Colonic mucosa (tissue), 4 donors: ENCODE measurements around the gene ROPN1B. TPM values are rescaled to one million over a fixed set of nuclear protein-coding genes. Genes with fewer than 3 reads are reported as not detected.
"Not testable (repeated sequence)": the region's sequence is repeated elsewhere in the genome, so short reads cannot be mapped to it uniquely, and the experiment has no call there.

Source experiments
- DNase-seq: peaks from one replicate; pipeline ENCODE4 v3.0.0-alpha.2; 2020
- H3K27ac ChIP-seq: fragments of 200-600 bp; one replicate; pipeline ENCODE4 v1.8.0; 2021
- H3K27me3 ChIP-seq: fragments of 200-600 bp; one replicate; pipeline ENCODE4 v1.8.0; 2021
- H3K36me3 ChIP-seq: fragments of 200-600 bp; one replicate; pipeline ENCODE4 v1.8.0; 2021
- H3K4me1 ChIP-seq: fragments of 200-600 bp; one replicate; pipeline ENCODE4 v1.8.0; 2021; ENCODE audit warnings: mild to moderate bottlenecking
- H3K4me3 ChIP-seq: fragments of 200-600 bp; one replicate; pipeline ENCODE4 v1.8.0; 2021
- H3K9ac ChIP-seq, 2 donors: one replicate each; pipeline ENCODE4 v1.7.0; 2013; ENCODE audit warnings: control low read depth in 2 of 2, low read depth in 2 of 2, low read length in 2 of 2
- H3K9me3 ChIP-seq: fragments of 200-600 bp; one replicate; pipeline ENCODE4 v1.8.0; 2021
- intact Hi-C: fragments of 100-400 bp; cut with DNase I; formaldehyde crosslinking; loops from one replicate; pipeline ENCODE4 v1.14.1; 2022
- total RNA-seq, 2 donors: library from RNA; stranded (reverse); fragmentation: NEBNext Ultra II Directional in 1 of 2; extraction: Animal tissue kit (Norgen Biotek cat#: 25700) in 1 of 2; gene quantifications; one replicate each; pipeline ENCODE4 v1.2.1, GENCODE V29; 2021
- TF ChIP-seq, protein P1 (sequence below): fragments of 200-600 bp; IDR thresholded peaks from one replicate; pipeline ENCODE4 v1.8.0; 2022; ENCODE audit warnings: antibody characterized with exemption, mild to moderate bottlenecking
- donor health status: healthy.
- donor health status: DM: no; HTN: no; CAD: no.
- donor health status: DM: no; HTN: no; CAD: no.

Gene ROPN1B
- total RNA-seq, 2 donors from 2014 or later = not detected

DNA sequence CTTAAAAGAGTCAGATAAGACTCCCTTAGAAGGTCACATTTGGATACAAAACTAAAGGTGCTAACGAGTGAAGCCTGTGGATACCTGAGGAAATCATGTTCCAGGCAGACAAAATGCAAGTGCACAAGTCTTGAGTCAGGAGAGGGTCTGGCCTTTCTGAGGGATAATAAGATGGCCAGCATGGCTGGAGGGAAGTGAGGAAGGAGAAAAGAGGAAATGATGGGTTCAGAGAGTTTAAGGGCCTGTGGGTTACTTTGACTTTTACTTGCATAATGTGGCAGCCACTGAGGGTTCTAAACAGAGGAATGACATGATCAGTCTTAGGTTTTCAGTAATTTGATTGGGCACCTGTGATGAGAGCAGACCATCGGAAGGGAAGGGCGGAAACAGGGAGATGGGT lies 3.5 kb upstream of the ROPN1B start:
- DNase-seq = no peak

DNA sequence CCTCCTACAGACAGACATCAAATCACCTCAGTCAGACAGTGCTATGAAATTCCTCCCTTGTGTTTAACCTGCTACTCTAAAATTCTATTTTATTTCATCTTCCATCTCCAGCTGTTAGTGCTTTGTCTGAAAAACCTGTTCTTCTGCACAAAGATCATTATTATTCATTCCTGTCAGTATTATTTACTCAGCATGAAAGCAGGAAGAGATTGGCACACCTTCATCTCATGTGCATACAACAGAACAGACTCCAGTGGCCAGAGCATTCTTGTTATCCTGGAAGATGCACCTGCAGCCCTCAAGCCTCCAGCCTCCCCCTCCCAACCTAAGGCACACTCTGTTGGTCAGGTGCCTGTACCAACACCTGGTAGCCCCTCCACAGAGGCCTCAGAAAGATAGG lies 1.8 kb upstream of the ROPN1B start:
- DNase-seq = no peak
- H3K9ac ChIP-seq = no peak overlapping the region
- H3K27ac ChIP-seq = no peak overlapping the region
- intact Hi-C loops = no loop called here
- peaks cover 5% of the 10 kb centered on the region for H3K27me3 ChIP-seq
- H3K9me3 ChIP-seq = no peaks in the 10 kb centered on the region
- H3K36me3 ChIP-seq = no peaks in the 10 kb centered on the region
- no peak overlapping the region for H3K4me3 ChIP-seq
- H3K4me1 ChIP-seq = no peaks in the 10 kb centered on the region
- TF ChIP-seq, protein P1, sequence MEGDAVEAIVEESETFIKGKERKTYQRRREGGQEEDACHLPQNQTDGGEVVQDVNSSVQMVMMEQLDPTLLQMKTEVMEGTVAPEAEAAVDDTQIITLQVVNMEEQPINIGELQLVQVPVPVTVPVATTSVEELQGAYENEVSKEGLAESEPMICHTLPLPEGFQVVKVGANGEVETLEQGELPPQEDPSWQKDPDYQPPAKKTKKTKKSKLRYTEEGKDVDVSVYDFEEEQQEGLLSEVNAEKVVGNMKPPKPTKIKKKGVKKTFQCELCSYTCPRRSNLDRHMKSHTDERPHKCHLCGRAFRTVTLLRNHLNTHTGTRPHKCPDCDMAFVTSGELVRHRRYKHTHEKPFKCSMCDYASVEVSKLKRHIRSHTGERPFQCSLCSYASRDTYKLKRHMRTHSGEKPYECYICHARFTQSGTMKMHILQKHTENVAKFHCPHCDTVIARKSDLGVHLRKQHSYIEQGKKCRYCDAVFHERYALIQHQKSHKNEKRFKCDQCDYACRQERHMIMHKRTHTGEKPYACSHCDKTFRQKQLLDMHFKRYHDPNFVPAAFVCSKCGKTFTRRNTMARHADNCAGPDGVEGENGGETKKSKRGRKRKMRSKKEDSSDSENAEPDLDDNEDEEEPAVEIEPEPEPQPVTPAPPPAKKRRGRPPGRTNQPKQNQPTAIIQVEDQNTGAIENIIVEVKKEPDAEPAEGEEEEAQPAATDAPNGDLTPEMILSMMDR = no peak

More for the DNA sequence above, 3.5 kb upstream of the ROPN1B start:
- no peak overlapping the region for H3K9ac ChIP-seq
- TF ChIP-seq, protein P1 = no peak
- H3K4me1 ChIP-seq = no peaks in the 10 kb centered on the region
- no peaks in the 10 kb centered on the region for H3K27me3 ChIP-seq
- no peaks in the 10 kb centered on the region for H3K9me3 ChIP-seq
- intact Hi-C loops = no loop called here
- H3K4me3 ChIP-seq = no peak overlapping the region
- H3K27ac ChIP-seq = no peak overlapping the region
- no peaks in the 10 kb centered on the region for H3K36me3 ChIP-seq

DNA sequence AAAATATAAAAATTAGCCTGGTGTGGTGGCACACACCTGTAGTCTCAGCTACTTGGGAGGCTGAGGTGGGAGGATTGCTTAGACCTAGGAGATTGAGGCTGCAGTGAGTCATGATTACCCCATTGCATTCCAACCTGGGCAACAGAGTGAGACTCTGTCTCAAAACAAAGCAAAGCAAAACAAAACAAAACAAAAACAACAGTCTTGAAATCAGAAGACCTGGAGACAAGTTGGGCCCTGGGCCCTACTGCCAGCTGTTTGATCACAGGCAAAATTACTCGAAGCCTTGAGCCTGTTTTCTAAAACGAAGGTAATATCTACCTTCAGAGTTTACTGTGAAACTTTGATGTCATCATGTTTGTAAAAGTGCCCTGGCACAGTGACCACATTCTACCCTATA lies 857 bp upstream of the ROPN1B start:
- DNase-seq, H3K27me3 ChIP-seq, H3K9ac ChIP-seq, H3K27ac ChIP-seq, H3K36me3 ChIP-seq, H3K4me3 ChIP-seq, H3K9me3 ChIP-seq, H3K4me1 ChIP-seq, intact Hi-C loops: not testable (repeated sequence)

DNA sequence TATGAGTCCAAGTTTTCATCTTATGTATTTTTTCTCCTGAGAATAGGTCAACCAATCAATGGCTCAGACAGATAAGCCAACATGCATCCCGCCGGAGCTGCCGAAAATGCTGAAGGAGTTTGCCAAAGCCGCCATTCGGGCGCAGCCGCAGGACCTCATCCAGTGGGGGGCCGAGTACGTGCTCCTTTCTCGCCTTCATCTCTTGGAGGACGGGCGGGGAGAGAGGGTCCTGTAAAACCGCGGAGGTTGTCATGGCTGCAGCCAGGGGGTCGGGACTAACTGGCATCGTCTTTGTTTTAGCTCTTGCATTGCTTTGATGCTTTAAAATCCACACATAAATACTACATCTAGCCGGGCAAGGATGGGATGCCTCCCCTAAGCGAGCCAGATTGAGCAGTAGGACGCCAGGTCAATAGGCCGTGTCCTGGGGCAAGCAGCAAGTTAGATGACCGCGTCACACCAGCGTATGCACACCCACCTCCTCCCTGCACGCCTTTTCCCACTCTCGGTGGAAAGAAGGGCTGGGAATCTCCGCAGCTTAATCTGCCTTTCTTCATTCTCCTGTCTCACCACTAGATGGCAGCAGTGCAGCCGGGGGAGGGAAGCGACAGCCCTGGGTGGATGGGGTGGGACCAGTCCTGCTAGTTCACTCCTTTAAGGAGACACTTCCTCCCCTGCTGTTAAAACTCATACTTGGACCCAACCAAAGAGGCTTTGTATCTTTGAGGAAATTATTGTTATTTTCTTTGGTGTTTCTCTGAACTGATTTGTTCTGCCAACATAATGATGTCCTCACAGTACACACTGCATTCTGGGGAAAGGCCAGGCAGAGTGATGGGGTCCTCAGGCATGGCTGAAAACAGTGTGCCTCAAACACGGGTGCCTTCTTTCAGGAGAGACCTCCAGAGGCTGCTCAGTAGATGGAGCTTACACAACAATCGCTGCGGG lies 3.3 kb downstream of the ROPN1B start:
- TF ChIP-seq, protein P1 = peak; percentile 76
- H3K4me1 ChIP-seq, H3K9me3 ChIP-seq, H3K27ac ChIP-seq, H3K27me3 ChIP-seq, intact Hi-C loops, H3K4me3 ChIP-seq, H3K36me3 ChIP-seq, H3K9ac ChIP-seq: not testable (repeated sequence)
- peak; percentile 34 for DNase-seq

DNA sequence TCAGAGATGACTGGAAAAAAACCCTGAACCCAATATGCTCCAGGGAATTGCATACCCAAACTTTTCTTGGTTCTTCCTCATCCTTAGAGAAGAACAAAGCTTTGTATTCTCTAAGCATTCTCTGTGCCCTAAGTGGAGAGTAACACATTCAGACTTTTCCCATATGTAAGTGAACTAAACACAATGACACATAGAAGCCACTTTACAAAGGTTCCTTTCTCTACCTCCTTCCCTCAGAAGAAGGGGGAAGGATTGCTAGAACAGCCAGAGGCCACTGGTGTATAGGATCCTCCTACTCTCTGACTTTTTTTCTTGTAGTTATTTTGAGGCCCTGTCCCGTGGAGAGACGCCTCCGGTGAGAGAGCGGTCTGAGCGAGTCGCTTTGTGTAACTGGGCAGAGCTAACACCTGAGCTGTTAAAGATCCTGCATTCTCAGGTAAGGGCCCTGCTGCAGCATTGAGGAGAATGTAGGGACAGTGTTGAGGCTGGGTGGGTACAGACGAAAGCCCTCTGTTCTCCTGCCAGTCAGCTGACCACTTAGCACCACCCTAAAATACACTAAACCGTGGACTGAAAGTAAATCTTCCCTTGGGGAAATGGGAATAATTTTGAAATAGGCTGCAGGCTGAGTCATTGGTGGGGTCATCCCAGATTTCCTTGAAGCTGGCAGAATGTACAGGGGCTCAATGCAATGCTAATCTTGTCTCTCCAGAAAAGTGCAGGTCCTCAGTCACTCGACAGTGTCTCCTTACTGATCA lies 6.4 kb downstream of the ROPN1B start:
- H3K4me3 ChIP-seq, H3K9ac ChIP-seq, H3K4me1 ChIP-seq, H3K9me3 ChIP-seq, H3K27me3 ChIP-seq, H3K27ac ChIP-seq, H3K36me3 ChIP-seq, DNase-seq, intact Hi-C loops: not testable (repeated sequence)

DNA sequence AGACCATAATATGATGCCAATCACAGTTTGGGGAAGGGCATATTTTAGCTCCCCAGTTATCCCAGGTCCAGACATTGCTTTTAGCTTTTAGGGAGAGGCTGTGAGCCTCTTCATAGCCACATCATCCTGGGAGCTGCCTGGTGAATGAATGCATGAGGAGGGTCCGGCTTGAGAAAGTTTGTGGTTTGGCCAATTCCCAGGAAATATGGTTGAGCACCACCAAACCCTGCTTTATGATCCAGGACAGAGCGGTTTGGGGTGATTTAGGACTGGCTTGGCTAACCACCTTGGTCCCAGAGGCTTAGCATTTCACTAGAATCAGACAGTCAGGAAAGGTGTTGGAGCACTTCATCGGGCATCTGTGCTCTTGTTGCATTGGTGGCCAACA lies 7.0 kb downstream of the ROPN1B start:
- H3K9ac ChIP-seq, H3K9me3 ChIP-seq, H3K36me3 ChIP-seq, H3K27me3 ChIP-seq, H3K27ac ChIP-seq, H3K4me1 ChIP-seq, DNase-seq, H3K4me3 ChIP-seq, intact Hi-C loops: not testable (repeated sequence)

DNA sequence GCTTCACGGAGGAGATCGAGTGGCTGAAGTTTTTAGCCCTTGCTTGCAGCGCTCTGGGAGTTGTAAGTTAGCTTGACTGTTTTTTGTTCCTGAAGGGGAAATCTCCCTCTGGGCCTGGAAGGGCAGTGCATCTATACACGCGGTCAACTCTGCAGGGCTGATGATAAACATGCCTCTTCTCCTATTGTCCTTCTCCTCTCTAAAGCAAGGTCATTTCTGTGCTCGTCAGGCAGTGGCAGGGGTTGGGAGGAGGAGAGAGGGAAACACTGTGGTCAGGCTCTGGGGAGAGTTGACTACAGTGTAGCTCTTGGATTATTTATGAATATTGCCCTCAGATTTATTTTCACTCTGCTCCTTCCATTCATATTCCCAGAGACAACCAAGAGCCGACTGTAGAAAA lies 8.1 kb downstream of the ROPN1B start:
- H3K27ac ChIP-seq, H3K9ac ChIP-seq, DNase-seq, H3K4me3 ChIP-seq, H3K27me3 ChIP-seq, H3K4me1 ChIP-seq, intact Hi-C loops, H3K9me3 ChIP-seq, H3K36me3 ChIP-seq: not testable (repeated sequence)

DNA sequence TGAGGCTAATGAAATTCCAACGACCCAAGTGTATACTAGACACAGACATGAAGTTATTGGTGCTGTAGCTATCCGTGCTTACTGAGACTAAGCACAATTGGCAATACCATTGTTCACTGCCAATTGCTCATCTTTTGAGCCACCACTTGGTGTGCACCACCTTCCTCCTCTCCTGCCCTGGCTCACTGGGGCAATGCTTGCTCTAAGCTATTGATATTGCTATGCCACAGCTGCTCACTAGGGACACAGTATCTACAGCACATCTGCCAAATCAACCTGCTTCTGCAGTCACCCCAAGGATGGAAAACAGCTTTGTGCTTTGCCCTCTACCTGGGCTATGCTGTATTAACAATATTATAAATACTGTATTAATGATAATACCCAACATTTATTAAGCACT lies 16.0 kb downstream of the ROPN1B start:
- not testable (repeated sequence) for H3K27ac ChIP-seq, H3K27me3 ChIP-seq, H3K9me3 ChIP-seq, DNase-seq, H3K4me1 ChIP-seq, H3K36me3 ChIP-seq, H3K4me3 ChIP-seq, H3K9ac ChIP-seq
- intact Hi-C loops = loop anchor here (10.0 kb wide), 1 partner anchor 100 kb away; the partner anchor contains the start of gene SLC41A3
